Activated T-helper 1 cell treated with Interleukin-2 at 50 U/mL for 16 hours (primary cell): ENCODE measurements around the gene PCDHA4.
"Not testable (repeated sequence)": the region's sequence is repeated elsewhere in the genome, so short reads cannot be mapped to it uniquely, and the experiment has no call there.

Experiments used
- DNase-seq: peaks from one replicate; pipeline ENCODE4 v3.0.0-alpha.2; 2020; ENCODE audit warnings: low read depth

PCDHA4 gene

DNA sequence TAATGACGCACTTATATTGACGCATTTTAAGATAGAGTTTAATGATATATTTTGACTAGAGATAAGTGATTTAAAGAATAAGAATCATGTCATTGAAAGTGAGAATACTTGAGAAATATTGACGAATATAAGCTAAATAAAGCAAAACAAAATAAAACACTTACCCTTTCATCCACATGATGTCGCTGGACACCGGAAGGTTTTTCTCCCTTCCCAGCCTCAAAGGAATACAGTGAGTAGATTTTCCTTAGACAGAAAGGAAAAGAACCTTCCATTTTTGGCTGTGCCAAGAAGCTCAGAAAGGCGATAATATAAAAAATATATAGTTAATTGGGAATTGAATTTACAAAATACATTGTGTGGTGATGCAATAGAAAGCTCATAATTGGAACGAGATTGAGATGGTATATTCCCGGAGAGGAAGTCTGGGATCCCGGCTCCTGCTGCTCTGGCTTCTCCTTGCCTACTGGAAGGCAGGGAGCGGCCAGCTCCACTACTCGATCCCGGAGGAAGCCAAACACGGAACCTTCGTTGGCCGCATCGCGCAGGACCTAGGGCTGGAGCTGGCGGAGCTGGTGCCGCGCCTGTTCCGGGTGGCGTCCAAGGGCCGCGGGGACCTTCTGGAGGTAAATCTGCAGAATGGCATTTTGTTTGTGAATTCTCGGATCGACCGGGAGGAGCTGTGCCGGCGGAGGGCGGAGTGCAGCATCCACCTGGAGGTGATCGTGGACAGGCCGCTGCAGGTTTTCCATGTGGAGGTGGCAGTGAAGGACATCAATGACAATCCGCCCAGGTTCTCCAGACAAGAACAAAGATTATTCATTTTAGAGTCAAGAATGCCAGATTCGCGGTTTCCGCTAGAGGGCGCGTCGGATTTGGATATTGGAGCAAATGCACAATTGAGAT, 14.8 kb downstream of the PCDHA4 start, which contains the start of gene PCDHA5:
Gene PCDHA5, plus strand, starts transcription at position 239 of the 906 bp plus-strand sequence.
- DNase-seq, result no peak

DNA sequence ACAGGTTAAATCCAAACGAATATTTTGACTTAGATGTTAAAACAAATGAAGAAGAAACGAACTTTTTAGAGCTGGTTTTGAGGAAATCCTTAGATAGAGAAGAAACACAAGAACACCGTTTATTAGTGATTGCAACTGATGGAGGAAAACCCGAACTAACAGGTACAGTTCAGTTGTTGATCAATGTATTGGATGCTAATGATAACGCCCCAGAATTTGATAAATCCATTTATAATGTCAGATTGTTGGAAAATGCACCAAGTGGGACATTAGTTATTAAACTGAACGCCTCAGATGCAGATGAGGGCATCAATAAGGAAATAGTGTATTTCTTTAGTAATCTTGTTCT, 15.4 kb downstream of the PCDHA4 start:
- no peak for DNase-seq

DNA sequence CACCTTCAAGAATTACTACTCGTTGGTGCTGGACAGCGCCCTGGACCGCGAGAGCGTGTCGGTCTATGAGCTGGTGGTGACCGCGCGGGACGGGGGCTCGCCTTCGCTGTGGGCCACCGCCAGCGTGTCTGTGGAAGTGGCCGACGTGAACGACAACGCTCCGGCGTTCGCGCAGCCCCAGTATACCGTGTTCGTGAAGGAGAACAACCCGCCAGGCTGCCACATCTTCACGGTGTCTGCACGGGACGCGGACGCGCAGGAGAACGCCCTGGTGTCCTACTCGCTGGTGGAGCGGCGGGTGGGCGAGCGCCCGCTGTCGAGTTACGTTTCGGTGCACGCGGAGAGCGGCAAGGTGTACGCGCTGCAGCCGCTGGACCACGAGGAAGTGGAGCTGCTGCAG, 16.1 kb downstream of the PCDHA4 start:
- not testable (repeated sequence) for DNase-seq

DNA sequence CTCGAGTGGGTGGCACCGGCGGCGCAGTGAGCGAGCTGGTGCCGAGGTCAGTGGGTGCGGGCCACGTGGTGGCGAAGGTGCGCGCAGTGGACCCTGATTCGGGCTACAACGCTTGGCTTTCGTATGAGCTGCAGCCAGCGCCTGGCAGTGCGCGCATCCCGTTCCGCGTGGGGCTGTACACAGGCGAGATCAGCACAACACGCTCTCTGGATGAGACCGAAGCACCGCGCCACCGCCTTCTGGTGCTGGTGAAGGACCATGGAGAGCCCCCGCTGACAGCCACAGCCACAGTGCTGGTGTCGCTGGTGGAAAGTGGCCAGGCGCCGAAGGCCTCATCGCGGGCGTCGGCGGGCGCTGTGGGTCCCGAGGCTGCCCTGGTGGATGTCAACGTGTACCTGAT, 16.6 kb downstream of the PCDHA4 start:
- DNase-seq, result no peak

DNA sequence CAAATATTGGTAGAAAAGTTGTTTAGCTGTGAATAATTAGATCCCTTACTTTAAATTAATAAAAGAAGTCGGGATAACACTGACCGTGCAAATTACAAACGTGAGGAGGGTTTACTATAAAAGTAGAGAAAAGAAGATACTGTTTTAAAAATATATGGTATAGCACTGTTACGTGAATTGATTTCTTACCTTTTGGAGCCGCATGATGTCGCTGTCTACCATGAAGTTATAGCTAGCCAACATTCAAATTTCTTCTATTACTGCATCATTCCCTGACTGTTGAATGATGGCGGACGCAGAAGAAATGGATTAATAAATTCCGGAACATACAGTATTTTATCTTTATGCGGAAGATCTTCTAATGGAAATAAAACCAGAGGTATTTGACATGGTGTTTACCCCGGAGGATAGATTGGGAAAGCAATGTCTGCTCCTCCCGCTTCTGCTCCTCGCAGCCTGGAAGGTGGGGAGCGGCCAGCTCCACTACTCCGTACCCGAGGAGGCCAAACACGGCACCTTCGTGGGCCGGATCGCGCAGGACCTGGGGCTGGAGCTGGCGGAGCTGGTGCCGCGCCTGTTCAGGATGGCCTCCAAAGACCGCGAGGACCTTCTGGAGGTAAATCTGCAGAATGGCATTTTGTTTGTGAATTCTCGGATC, 21.0 kb downstream of the PCDHA4 start, which contains the start of gene PCDHA6:
Gene PCDHA6, plus strand, starts transcription at position 257 of the 658 bp plus-strand sequence. Its CDS starts 132 bp downstream, at position 389.
- DNase-seq, result no peak

DNA sequence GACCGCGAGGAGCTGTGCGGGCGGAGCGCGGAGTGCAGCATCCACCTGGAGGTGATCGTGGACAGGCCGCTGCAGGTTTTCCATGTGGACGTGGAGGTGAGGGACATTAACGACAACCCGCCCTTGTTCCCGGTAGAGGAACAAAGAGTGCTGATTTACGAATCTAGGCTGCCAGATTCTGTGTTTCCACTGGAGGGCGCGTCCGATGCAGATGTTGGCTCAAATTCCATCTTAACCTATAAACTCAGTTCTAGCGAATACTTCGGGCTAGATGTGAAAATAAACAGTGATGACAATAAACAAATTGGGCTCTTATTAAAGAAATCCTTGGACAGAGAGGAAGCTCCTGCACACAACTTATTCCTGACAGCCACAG, 21.5 kb downstream of the PCDHA4 start:
- no peak for DNase-seq

DNA sequence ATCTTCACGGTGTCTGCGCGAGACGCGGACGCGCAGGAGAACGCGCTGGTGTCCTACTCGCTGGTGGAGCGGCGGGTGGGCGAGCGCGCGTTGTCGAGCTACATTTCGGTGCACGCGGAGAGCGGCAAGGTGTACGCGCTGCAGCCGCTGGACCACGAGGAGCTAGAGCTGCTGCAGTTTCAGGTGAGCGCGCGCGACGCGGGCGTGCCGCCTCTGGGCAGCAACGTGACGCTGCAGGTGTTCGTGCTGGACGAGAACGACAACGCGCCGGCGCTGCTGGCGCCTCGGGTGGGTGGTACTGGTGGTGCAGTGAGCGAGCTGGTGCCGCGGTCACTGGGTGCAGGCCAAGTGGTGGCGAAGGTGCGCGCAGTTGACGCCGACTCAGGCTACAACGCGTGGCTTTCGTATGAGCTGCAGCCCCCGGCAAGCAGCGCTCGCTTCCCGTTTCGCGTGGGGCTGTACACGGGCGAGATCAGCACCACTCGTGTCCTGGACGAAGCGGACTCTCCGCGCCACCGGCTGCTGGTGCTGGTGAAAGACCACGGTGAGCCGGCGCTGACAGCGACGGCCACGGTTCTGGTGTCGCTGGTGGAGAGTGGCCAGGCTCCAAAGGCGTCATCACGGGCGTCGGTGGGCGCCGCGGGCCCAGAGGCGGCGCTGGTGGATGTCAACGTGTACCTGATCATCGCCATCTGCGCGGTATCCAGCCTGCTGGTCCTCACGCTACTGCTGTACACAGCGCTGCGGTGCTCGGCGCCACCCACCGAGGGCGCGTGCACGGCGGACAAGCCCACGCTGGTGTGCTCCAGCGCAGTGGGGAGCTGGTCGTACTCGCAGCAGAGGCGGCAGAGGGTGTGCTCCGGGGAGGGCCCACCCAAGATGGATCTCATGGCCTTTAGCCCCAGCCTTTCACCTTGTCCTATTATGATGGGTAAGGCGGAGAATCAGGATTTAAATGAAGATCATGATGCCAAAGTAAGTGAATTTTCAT, 22.9 kb downstream of the PCDHA4 start:
- not testable (repeated sequence) for DNase-seq

DNA sequence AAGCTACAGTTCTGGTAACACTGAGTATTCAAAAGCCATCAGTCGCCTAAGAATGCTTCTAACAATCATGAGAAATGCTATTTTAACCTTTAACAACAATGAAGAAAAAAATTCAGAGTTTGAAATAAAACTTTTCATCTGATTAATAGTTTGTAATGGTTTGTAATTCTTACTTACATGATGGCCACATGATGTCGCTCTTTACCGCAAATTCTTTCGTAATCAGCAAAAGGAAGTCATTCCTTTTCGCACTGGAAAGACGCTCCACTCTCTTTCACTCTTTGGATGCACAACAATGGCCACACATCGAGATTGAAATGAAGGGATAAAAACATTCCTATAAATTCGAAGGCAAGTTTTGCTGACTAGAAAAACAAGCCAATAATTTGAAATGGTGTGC, 27.1 kb downstream of the PCDHA4 start, which contains the start of gene PCDHA7:
Gene PCDHA7, plus strand, starts transcription at position 277 of the 400 bp plus-strand sequence. Its CDS starts 115 bp downstream, at position 392.
- no peak for DNase-seq

DNA sequence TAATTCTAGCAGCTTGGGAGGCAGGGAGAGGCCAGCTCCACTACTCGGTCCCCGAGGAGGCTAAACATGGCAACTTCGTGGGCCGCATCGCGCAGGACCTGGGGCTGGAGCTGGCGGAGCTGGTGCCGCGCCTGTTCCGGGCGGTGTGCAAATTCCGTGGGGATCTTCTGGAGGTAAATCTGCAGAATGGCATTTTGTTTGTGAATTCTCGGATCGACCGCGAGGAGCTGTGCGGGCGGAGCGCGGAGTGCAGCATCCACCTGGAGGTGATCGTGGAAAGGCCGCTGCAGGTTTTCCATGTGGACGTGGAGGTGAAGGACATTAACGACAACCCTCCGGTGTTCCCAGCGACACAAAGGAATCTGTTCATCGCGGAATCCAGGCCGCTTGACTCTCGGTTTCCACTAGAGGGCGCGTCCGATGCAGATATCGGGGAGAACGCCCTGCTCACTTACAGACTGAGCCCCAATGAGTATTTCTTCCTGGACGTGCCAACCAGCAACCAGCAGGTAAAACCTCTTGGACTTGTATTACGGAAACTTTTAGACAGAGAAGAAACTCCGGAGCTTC, 27.7 kb downstream of the PCDHA4 start:
- not testable (repeated sequence) for DNase-seq

DNA sequence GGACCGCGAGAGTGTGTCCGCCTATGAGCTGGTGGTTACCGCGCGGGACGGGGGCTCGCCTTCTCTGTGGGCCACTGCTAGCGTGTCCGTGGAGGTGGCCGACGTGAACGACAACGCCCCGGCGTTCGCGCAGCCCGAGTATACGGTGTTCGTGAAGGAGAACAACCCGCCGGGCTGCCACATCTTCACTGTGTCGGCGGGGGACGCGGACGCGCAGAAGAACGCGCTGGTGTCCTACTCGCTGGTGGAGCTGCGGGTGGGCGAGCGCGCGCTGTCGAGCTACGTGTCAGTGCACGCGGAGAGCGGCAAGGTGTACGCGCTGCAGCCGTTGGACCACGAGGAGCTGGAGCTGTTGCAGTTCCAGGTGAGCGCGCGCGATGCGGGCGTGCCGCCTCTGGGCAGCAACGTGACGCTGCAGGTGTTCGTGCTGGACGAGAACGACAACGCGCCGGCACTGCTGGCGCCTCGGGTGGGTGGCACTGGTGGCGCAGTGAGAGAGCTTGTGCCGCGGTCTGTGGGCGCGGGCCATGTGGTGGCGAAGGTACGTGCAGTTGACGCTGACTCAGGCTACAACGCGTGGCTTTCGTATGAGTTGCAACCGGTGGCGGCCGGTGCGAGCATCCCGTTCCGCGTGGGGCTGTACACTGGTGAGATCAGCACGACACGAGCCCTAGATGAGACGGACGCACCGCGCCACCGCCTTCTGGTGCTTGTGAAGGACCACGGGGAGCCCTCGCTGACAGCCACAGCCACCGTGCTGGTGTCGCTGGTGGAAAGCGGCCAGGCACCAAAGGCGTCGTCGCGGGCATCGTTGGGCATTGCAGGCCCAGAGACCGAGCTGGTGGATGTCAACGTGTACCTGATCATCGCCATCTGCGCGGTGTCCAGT, 29.0 kb downstream of the PCDHA4 start:
- DNase-seq, result no peak

DNA sequence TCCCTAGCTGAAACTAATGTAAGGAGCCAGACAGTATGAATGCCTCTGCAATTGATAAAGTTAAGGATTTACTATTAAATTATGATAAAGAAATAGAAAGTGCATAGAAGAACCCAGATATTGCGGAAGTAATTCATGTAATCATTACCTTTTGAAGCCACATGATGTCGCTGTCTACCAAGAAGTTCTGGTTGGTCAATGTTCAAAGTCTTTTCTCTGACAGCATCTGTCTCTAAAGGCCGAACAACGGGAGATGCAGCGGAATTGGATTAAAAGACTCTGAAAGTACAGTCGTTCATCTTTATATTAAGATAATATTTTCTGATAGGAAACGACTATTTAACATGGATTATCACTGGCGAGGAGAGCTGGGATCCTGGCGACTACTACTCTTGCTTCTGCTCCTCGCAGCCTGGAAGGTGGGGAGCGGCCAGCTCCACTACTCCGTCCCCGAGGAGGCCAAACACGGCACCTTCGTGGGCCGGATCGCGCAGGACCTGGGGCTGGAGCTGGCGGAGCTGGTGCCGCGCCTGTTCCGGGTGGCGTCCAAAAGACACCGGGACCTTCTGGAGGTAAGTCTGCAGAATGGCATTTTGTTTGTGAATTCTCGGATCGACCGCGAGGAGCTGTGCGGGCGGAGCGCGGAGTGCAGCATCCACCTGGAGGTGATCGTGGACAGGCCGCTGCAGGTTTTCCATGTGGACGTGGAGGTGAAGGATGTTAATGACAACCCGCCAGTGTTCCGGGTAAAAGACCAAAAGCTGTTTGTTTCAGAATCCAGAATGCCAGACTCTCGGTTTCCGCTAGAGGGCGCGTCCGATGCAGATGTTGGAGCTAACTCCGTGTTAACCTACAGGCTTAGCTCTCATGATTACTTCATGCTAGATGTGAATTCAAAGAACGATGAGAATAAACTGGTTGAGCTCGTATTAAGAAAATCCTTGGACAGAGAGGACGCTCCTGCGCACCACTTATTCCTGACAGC, 34.4 kb downstream of the PCDHA4 start, which contains the start of gene PCDHA8:
Gene PCDHA8, plus strand, starts transcription at position 210 of the 985 bp plus-strand sequence. Its CDS starts 135 bp downstream, at position 345.
- no peak for DNase-seq

DNA sequence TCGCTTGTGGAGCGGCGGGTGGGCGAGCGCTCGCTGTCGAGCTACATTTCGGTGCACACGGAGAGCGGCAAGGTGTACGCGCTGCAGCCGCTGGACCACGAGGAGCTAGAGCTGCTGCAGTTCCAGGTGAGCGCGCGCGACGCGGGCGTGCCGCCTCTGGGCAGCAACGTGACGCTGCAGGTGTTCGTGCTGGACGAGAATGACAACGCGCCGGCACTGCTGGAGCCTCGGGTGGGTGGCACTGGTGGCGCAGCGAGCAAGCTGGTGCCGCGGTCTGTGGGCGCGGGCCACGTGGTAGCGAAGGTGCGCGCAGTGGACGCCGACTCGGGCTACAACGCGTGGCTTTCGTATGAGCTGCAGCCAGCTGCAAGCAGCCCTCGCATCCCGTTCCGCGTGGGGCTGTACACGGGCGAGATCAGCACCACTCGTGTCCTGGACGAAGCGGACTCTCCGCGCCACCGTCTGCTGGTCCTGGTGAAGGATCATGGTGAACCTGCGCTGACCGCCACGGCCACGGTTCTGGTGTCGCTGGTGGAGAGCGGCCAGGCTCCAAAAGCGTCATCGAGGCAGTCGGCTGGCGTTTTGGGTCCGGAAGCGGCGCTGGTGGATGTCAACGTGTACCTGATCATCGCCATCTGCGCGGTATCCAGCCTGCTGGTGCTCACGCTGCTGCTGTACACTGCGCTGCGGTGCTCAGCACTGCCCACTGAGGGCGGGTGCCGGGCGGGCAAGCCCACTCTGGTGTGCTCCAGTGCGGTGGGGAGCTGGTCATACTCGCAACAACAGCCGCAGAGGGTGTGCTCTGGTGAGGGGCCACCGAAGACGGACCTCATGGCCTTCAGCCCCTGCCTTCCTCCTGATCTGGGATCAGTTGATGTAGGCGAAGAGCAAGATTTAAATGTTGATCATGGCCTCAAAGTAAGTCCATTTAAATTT, 36.2 kb downstream of the PCDHA4 start:
- no peak for DNase-seq

DNA sequence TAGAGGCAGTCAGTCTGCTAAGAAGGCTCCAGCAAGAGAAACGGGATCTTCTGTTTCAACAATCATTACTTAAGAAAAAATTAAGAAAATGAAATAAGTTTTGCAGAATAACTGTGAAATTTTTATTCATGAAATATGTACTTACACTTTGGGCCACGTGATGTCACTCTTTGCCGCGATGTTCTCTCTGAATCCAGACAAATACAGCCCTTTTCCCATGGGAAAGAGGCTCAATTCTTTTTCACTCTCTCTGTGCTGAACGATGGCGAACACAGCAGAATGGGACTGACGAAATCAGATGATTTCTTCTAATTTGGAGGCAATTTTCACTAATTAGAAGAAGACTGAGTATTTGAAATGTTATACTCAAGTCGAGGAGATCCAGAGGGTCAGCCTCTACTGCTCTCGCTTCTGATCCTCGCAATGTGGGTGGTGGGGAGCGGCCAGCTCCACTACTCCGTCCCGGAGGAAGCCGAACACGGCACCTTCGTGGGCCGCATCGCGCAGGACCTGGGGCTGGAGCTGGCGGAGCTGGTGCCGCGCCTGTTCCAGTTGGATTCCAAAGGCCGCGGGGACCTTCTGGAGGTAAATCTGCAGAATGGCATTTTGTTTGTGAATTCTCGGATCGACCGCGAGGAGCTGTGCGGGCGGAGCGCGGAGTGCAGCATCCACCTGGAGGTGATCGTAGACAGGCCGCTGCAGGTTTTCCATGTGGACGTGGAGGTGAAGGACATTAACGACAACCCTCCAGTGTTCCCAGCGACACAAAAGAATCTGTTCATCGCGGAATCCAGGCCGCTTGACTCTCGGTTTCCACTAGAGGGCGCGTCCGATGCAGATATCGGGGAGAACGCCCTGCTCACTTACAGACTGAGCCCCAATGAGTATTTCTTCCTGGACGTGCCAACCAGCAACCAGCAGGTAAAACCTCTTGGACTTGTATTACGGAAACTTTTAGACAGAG, 41.6 kb downstream of the PCDHA4 start, which contains the start of gene PCDHA9:
Gene PCDHA9, plus strand, starts transcription at position 244 of the 964 bp plus-strand sequence. Its CDS starts 114 bp downstream, at position 358.
- not testable (repeated sequence) for DNase-seq

DNA sequence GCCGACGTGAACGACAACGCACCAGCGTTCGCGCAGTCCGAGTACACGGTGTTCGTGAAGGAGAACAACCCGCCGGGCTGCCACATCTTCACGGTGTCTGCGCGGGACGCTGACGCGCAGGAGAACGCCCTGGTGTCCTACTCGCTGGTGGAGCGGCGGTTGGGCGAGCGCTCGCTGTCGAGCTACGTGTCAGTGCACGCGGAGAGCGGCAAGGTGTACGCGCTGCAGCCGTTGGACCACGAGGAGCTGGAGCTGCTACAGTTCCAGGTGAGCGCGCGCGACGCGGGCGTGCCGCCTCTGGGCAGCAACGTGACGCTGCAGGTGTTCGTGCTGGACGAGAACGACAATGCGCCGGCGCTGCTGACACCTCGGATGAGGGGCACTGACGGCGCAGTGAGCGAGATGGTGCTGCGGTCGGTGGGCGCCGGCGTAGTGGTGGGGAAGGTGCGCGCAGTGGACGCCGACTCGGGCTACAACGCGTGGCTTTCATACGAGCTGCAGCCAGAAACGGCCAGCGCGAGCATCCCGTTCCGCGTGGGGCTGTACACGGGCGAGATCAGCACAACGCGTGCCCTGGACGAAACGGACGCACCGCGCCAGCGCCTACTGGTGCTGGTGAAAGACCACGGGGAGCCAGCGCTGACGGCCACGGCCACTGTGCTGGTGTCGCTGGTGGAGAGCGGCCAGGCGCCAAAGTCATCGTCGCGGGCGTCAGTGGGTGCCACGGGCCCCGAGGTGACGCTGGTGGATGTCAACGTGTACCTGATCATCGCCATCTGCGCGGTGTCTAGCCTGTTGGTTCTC, 43.2 kb downstream of the PCDHA4 start:
- not testable (repeated sequence) for DNase-seq

DNA sequence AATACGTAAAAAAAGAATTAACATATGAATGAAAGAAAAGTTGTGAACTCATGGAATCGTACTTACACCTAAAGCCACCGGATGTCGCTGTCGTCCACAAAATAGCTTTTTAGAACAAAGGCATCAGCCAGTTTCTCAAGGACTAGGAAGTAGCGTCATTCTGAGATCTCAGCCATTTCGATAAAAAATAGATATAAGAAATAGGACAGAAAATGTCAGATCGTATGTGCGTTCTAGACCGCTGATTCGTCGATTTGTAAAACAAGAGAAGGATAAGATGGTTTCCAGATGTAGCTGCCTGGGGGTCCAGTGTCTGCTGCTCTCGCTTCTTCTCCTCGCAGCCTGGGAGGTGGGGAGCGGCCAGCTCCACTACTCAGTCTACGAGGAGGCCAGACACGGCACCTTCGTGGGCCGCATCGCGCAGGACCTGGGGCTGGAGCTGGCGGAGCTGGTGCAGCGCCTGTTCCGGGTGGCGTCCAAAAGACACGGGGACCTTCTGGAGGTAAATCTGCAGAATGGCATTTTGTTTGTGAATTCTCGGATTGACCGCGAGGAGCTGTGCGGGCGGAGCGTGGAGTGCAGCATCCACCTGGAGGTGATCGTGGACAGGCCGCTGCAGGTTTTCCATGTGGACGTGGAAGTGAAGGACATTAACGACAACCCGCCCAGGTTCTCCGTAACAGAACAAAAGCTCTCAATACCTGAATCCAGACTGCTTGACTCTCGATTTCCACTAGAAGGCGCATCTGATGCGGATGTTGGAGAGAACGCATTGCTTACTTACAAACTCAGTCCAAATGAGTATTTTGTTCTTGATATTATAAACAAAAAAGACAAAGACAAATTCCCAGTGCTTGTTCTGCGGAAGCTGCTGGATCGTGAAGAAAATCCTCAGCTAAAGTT, 49.2 kb downstream of the PCDHA4 start, which contains the start of gene PCDHA10:
Gene PCDHA10, plus strand, starts transcription at position 126 of the 903 bp plus-strand sequence. Its CDS starts 152 bp downstream, at position 278.
- no peak for DNase-seq
